Breast epithelium (tissue), 4 donors: ENCODE measurements around the gene CLIC3. TPM values are rescaled to one million over a fixed set of nuclear protein-coding genes. Genes with fewer than 3 reads are reported as not detected.
"Not testable (repeated sequence)": the region's sequence is repeated elsewhere in the genome, so short reads cannot be mapped to it uniquely, and the experiment has no call there.

ENCODE experiments used
- DNase-seq, 2 donors: peaks; one replicate each; pipeline ENCODE4 v3.0.0-alpha.2; 2019; ENCODE audit warnings: low spot score in 2 of 2
- H3K27ac ChIP-seq, 2 donors: fragments of 200-600 bp; sonication (generic) in 1 of 2; one replicate each; pipeline ENCODE4 v1.5.1; 2016 to 2019; ENCODE audit warnings: mild to moderate bottlenecking in 1 of 2
- H3K27me3 ChIP-seq, 2 donors: fragments of 200-600 bp; sonication (generic) in 1 of 2; one replicate each; pipeline versions ENCODE4 v1.5.1 to v1.6.0; 2017 to 2019; ENCODE audit warnings: control low read depth in 1 of 2, mild to moderate bottlenecking in 1 of 2
- H3K36me3 ChIP-seq: fragments of 200-600 bp; one replicate; pipeline ENCODE4 v1.5.1; 2019
- H3K4me1 ChIP-seq, 2 donors: fragments of 200-600 bp; sonication (generic); one replicate each; pipeline ENCODE4 v1.5.1; 2016 to 2019; ENCODE audit warnings: control low read depth in 1 of 2
- H3K4me3 ChIP-seq, 3 donors: fragments of 200-600 bp; sonication (generic); 1 replicate in 2 of 3; 2 replicates in 1 of 3; pipeline ENCODE4 v1.5.1; 2016 to 2019; ENCODE audit warnings: mild to moderate bottlenecking in 3 of 3, moderate library complexity in 2 of 3
- H3K9me3 ChIP-seq, 2 donors: fragments of 200-600 bp; sonication (generic) in 1 of 2; one replicate each; pipeline ENCODE4 v1.5.1; 2016 to 2019; ENCODE audit warnings: control low read depth in 1 of 2
- POLR2A ChIP-seq: fragments of 450-650 bp; IDR thresholded peaks from one replicate; pipeline ENCODE4 v1.6.1; 2016; ENCODE audit warnings: antibody characterized with exemption, mild to moderate bottlenecking, moderate library complexity
- POLR2AphosphoS5 ChIP-seq, 3 donors: sonication (generic); formaldehyde crosslinking; IDR thresholded peaks; one replicate each; pipeline ENCODE4 v1.6.1; 2017; ENCODE audit warnings: antibody characterized with exemption in 3 of 3
- intact Hi-C: fragments of 100-400 bp; cut with DNase I; formaldehyde crosslinking; loops from one replicate; pipeline ENCODE4 v1.15.1; 2023; ENCODE audit warnings: low total_unique reads
- total RNA-seq, 3 donors: library from RNA; depleted of rRNA; stranded (reverse); fragments of >200 nt; gene quantifications; one replicate each; pipeline ENCODE4 v1.1.0, GENCODE V29; 2016
- TF ChIP-seq, protein P1 (sequence below), 3 donors: fragments of 450-650 bp; IDR thresholded peaks; one replicate each; pipeline ENCODE4 v1.5.1; 2016 to 2017; ENCODE audit warnings: antibody characterized with exemption in 3 of 3, mild to moderate bottlenecking in 3 of 3, moderate library complexity in 3 of 3

The CLIC3 gene
- total RNA-seq, 3 donors from 2014 or later: 0.32 to 3.5 TPM; not detected in 1

DNA sequence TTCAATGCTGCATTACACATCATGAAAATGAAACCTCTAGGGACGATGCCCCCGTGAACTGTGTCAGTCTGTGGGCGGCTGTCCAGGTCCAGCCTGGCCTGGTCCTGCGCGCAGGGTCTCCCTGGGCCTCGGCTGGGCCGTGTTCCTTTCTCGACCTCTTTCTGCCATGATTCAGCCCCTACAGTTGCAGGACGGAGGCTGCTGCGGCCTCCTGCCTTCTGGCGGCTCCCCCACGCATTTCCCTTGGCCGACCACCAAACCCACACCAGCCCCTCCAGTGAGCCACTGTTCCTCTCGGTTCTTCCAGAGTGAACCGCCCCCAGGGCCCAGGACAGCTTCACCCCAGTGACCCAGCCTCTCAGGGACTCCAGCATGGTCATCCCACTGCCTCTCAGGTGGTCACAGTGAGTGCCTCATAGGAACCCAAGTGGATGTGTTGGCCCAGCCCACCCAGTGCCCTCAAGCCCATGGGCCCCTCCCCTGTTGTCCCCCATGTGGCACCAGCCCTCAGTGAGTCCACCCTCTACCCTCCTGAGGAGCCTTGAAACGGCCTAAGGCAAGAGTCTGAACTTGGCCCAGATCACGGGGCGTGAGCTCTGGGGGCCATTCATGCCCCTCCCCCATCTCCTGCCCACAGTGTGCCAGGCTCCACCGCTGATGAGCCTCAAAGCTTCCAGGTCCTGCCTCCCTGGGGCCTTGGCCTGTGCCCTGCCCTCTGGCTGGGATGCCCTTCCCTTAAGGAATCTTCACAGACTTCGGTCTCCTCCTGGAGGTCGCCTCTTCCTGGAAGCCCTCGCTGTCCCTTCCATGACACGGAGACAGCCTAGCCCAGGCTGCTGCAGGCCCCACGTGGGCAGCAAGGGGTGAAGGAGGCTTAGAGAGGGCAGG is 10.0 kb upstream of the CLIC3 start:
- Histone ChIP-seq H3K4me1 (no peaks in the 10 kb centered on the region), H3K27ac (no peak overlapping the region), H3K36me3 (no peaks in the 10 kb centered on the region), H3K27me3 (no peaks in the 10 kb centered on the region), H3K9me3 (peaks cover 0 to 6% of the 10 kb centered on the region in 2 donors), H3K4me3 (no peak overlapping the region)
- no peak for DNase-seq
- intact Hi-C loops: no loop called here
- TF ChIP-seq, protein P1, sequence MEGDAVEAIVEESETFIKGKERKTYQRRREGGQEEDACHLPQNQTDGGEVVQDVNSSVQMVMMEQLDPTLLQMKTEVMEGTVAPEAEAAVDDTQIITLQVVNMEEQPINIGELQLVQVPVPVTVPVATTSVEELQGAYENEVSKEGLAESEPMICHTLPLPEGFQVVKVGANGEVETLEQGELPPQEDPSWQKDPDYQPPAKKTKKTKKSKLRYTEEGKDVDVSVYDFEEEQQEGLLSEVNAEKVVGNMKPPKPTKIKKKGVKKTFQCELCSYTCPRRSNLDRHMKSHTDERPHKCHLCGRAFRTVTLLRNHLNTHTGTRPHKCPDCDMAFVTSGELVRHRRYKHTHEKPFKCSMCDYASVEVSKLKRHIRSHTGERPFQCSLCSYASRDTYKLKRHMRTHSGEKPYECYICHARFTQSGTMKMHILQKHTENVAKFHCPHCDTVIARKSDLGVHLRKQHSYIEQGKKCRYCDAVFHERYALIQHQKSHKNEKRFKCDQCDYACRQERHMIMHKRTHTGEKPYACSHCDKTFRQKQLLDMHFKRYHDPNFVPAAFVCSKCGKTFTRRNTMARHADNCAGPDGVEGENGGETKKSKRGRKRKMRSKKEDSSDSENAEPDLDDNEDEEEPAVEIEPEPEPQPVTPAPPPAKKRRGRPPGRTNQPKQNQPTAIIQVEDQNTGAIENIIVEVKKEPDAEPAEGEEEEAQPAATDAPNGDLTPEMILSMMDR (IDR thresholded peaks at IDR 0.05): no peak
- TF ChIP-seq POLR2AphosphoS5 (IDR thresholded peaks at IDR 0.05) (no peak), POLR2A (no peak)

DNA sequence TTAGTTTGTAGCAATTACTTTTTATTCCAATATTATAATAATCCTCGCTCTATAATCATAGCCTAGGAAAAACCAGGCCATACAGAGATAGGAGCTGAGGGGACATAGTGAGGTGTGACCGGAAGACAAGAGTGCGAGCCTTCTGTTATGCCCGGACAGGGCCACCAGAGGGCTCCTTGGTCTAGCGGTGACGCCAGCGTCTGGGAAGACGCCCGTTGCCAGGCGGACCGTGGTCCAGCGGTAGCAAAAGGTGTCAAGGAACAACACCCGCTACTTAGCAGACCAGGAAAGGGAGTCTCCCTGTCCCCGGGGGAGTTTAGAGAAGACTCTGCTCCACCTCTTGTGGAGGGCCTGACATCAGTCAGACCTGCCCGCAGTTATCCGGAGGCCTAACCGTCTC is 7.9 kb upstream of the CLIC3 start:
- H3K36me3 ChIP-seq, H3K9me3 ChIP-seq, H3K27ac ChIP-seq, H3K4me1 ChIP-seq, H3K27me3 ChIP-seq, H3K4me3 ChIP-seq, intact Hi-C loops, DNase-seq: not testable (repeated sequence)
- TF ChIP-seq, protein P1 (IDR thresholded peaks at IDR 0.05): peak in 2 of 3 donors; percentile 15 to 31

DNA sequence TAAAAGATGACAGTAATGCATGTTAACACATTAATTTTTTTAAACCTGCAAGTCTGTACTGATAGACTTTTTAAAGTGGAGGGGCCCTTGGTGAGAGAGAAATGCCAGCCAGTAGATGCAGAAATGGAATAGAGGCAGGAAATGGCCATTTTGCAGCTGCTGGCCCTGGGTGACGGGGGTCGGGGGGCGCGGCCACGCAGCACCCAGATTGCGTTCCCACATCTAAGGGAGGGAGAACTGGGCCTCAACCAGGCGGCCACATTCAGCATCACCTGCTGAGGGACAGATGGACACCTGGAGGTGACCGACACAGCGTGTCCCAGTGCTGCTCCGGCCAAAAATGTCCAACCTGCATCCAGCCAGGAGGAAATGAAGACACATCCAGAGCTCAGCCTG is 6.3 kb upstream of the CLIC3 start:
- H3K27me3 ChIP-seq: no peaks in the 10 kb centered on the region
- intact Hi-C loops: loop anchor here (1.0 kb wide), 1 partner anchor 41 kb away; no protein-coding TSS in a partner anchor
- H3K36me3 ChIP-seq: no peaks in the 10 kb centered on the region
- H3K27ac ChIP-seq: no peak overlapping the region
- DNase-seq: no peak
- H3K4me3 ChIP-seq: no peak overlapping the region
- no peaks in the 10 kb centered on the region for H3K4me1 ChIP-seq
- TF ChIP-seq POLR2AphosphoS5 (IDR thresholded peaks at IDR 0.05) (no peak), POLR2A (no peak)
- TF ChIP-seq, protein P1 (IDR thresholded peaks at IDR 0.05): no peak
- H3K9me3 ChIP-seq: peaks cover 0 to 6% of the 10 kb centered on the region in 2 donors

DNA sequence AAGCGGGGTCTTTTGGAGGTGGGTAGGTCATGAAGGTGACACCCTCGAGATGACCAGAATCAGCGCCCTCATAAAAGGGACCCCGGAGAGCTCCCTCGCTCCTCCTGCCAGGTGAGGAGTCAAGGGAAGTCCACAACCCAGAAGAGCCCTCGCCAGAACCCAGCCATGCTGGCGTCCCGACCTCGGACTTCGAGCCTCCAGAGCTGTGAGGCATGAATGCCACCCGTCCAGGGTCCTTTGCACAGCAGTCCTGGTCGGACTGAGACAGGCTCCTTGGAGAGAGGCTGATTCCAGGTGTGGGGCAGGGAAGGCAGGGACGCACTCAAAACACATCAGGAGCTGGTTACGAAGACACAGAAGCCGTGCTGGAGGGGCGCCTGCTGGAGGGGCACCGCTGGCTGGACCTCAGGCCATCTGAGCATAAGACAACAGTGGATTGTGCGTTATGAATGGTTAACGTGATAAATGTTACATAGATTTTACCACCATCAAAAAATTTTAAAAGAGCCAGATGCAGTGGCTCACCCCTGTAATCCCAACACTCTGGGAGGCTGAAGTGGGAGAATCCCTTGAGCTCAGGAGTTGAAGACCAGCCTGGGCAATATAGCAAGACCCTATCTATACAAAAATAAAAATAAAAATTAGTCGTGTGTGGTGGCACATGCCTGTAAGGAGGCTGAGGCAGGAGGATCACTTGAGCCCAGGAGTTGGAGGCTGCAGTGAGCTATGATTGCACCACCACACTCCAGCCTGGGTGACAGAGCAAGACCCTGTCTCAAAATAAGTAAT is 5.7 kb upstream of the CLIC3 start:
- H3K27me3 ChIP-seq: no peaks in the 10 kb centered on the region
- H3K4me3 ChIP-seq: no peak overlapping the region
- intact Hi-C loops: no loop called here
- H3K9me3 ChIP-seq: peaks cover 0 to 6% of the 10 kb centered on the region in 2 donors
- H3K36me3 ChIP-seq: no peaks in the 10 kb centered on the region
- DNase-seq: no peak
- no peaks in the 10 kb centered on the region for H3K4me1 ChIP-seq
- H3K27ac ChIP-seq: no peak overlapping the region
- no peak for TF ChIP-seq POLR2A
- no peak for TF ChIP-seq POLR2AphosphoS5 (IDR thresholded peaks at IDR 0.05)
- TF ChIP-seq, protein P1 (IDR thresholded peaks at IDR 0.05): no peak
